Activated CD4-positive, alpha-beta T cell treated with anti-CD3 and anti-CD28 coated beads for 1 hour (primary cell): ENCODE data around the gene ADCY6.

Experiments used
- DNase-seq: peaks from one replicate; pipeline ENCODE4 v3.0.0-alpha.2; 2020

Gene ADCY6

GRCh38 chr12:48782457-48783395 is 6.2 kb downstream of the ADCY6 start:
- no peak for DNase-seq

- no peak for DNase-seq
These were observed 7.0 kb downstream of the ADCY6 start for GRCh38 chr12:48781750-48782456.

- no peak for DNase-seq
These were observed 8.4 kb downstream of the ADCY6 start for GRCh38 chr12:48780381-48781025.

- no peak for DNase-seq
These were observed 9.0 kb downstream of the ADCY6 start for GRCh38 chr12:48779869-48780268.

GRCh38 chr12:48777501-48778400 is 11.1 kb downstream of the ADCY6 start:
- DNase-seq = no peak

GRCh38 chr12:48776956-48777355 is 11.9 kb downstream of the ADCY6 start:
- DNase-seq = no peak

GRCh38 chr12:48775991-48776649 is 12.8 kb downstream of the ADCY6 start:
- DNase-seq = no peak

GRCh38 chr12:48775299-48775698 is 13.6 kb downstream of the ADCY6 start:
- DNase-seq = no peak

GRCh38 chr12:48774516-48774915 is 14.4 kb downstream of the ADCY6 start:
- no peak for DNase-seq

GRCh38 chr12:48773686-48774085 is 15.2 kb downstream of the ADCY6 start:
- DNase-seq = no peak

- DNase-seq = no peak
These were observed 17.2 kb downstream of the ADCY6 start for GRCh38 chr12:48771588-48772112.

- no peak for DNase-seq
These were observed 18.1 kb downstream of the ADCY6 start for GRCh38 chr12:48770756-48771155.

- DNase-seq = no peak
These were observed 20.2 kb downstream of the ADCY6 start for GRCh38 chr12:48768736-48769135.

GRCh38 chr12:48768147-48768546 is 20.7 kb downstream of the ADCY6 start:
- DNase-seq = no peak

GRCh38 chr12:48767521-48767920 is 21.4 kb downstream of the ADCY6 start:
- DNase-seq = no peak

- no peak for DNase-seq
These were observed 21.8 kb downstream of the ADCY6 start for GRCh38 chr12:48767047-48767446.

GRCh38 chr12:48765753-48766162 is 23.1 kb downstream of the ADCY6 start:
- no peak for DNase-seq

GRCh38 chr12:48764521-48764920 is 24.4 kb downstream of the ADCY6 start:
- DNase-seq = no peak

GRCh38 chr12:48758737-48759136 is 30.2 kb downstream of the ADCY6 start:
- no peak for DNase-seq

- DNase-seq = no peak
These were observed 30.7 kb downstream of the ADCY6 start for GRCh38 chr12:48758186-48758585.

GRCh38 chr12:48750769-48751356 is 38.0 kb downstream of the ADCY6 start:
- no peak for DNase-seq
